Memory B cell (primary cell): ENCODE data around the gene ARID3C.
"Not testable (repeated sequence)": the region's sequence is repeated elsewhere in the genome, so short reads cannot be mapped to it uniquely, and the experiment has no call there.

Source experiments
- ATAC-seq: fragments of 150-1000 bp; cut with Tn5 transposase; 2 replicates; pipeline ENCODE4 v1.10.0; 2021; ENCODE audit warnings: low read depth, mild to moderate bottlenecking, moderate library complexity
- DNase-seq, 2 donors: peaks; one replicate each; pipeline ENCODE4 v3.0.0; 2022; ENCODE audit warnings: low spot score in 2 of 2
- H3K27ac Mint-ChIP-seq: one replicate; pipeline ENCODE4 v1.8.0; 2022; ENCODE audit warnings: mild to moderate bottlenecking, moderate library complexity, mixed read lengths
- H3K27me3 Mint-ChIP-seq: one replicate; pipeline ENCODE4 v1.8.0; 2022; ENCODE audit warnings: mixed read lengths
- H3K36me3 Mint-ChIP-seq: one replicate; pipeline ENCODE4 v1.8.0; 2022; ENCODE audit warnings: mild to moderate bottlenecking, mixed read lengths
- H3K4me1 Mint-ChIP-seq: one replicate; pipeline ENCODE4 v1.8.0; 2022; ENCODE audit warnings: mixed read lengths
- H3K4me3 Mint-ChIP-seq: one replicate; pipeline ENCODE4 v1.8.0; 2022; ENCODE audit warnings: mild to moderate bottlenecking, moderate library complexity, mixed read lengths
- H3K9me3 Mint-ChIP-seq: one replicate; pipeline ENCODE4 v1.8.0; 2022; ENCODE audit warnings: mixed read lengths

The ARID3C gene

DNA sequence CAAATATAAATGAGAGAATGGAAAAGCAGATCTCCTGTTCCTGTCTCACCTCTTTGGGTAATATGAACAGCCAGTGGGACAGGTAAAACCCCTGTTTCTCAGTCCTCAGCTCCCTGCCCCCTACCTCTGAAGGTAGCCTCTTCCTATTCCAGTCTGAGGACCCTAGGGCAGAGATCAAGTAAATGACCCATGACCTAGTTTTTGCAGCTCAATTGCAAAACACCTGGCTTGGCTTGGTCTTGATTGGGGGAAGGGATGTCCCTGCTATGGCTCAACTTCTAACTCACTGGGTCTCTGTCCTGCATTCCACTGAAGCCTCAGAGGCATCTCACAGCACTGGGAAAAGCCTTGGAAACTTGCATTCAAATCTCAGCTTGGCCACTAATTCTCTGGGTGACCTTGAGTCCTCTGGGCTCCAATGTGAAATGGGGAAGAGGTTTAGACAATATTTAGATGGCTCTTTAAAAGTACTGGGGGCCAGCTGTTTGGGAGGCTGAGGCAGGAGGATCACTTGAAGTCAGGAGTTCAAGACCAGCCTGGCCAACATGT lies 16.0 kb upstream of the ARID3C start:
- Mint-ChIP-seq H3K4me1 (peaks cover 14% of the 10 kb centered on the region), H3K4me3 (no peak overlapping the region), H3K36me3 (peaks cover 5% of the 10 kb centered on the region), H3K27ac (no peak overlapping the region), H3K9me3 (no peaks in the 10 kb centered on the region), H3K27me3 (no peaks in the 10 kb centered on the region)
- no peak for ATAC-seq
- DNase-seq, result no peak

DNA sequence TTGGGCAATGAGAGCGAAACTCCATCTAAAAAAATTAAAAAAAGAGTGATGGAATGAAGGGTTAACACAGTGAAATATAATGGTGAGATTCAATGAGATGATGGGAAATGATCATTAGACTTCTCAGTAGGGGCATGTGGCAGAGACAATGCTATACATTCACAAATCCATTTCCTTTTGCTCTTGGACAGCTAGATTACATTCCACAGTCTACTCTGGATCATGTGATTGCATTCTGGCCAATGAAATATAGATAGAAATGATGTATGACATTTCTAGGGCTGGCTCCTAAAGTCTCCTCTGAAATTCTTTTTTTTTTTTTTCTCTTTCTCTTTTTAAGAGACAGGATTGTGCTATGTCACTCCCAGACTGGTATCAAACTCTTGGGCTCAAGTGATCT lies 13.8 kb upstream of the ARID3C start:
- Mint-ChIP-seq H3K9me3 (no peaks in the 10 kb centered on the region), H3K36me3 (no peaks in the 10 kb centered on the region), H3K4me1 (peaks cover 17% of the 10 kb centered on the region), H3K27me3 (no peaks in the 10 kb centered on the region), H3K27ac (no peak overlapping the region), H3K4me3 (no peak overlapping the region)
- DNase-seq (no peak), ATAC-seq (no peak)

DNA sequence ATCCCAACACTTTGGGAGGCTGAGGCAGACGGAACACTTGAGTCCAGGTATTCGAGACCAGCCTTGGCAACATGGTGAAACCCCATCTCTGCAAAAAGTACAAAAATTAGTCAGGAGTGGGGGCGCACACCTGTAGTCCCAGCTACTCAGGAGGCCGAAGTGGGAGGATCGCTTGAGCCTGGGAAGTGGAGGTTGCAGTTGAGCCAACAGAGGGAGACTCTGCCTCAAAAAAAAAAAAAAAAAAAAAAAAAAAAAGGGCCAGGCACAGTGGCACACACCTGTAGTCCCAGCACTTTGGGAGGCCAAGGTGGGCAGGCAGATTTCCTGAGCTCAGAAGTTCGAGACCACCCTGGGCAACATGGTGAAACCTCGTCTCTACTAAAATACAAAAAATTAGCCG lies 10.5 kb upstream of the ARID3C start:
- H3K9me3 Mint-ChIP-seq, H3K27ac Mint-ChIP-seq, DNase-seq, H3K36me3 Mint-ChIP-seq, H3K4me3 Mint-ChIP-seq, H3K27me3 Mint-ChIP-seq, ATAC-seq: not testable (repeated sequence)
- peaks cover 20% of the 10 kb centered on the region for H3K4me1 Mint-ChIP-seq

DNA sequence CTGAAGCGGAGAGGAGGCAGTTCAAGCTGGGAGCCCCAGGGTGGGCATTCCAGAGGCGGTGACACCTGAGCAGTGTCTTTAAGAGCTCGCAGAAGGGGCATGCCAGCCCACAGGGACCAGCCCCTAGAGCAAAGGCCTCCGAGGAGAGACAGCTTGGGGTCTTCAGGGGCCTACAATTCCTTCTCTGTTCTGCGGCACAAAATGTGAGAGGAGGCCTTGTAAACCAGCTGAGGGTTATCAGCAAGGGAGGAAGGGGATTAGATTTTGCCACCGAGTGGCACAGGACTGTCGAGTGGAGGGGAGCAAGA lies 9.2 kb upstream of the ARID3C start:
- Mint-ChIP-seq H3K36me3 (peaks cover 2% of the 10 kb centered on the region), H3K4me1 (peaks cover 24% of the 10 kb centered on the region), H3K27ac (peak overlapping the region; percentile 84), H3K9me3 (no peaks in the 10 kb centered on the region), H3K27me3 (no peaks in the 10 kb centered on the region), H3K4me3 (peak overlapping the region; percentile 90)
- ATAC-seq (no peak), DNase-seq (no peak)

DNA sequence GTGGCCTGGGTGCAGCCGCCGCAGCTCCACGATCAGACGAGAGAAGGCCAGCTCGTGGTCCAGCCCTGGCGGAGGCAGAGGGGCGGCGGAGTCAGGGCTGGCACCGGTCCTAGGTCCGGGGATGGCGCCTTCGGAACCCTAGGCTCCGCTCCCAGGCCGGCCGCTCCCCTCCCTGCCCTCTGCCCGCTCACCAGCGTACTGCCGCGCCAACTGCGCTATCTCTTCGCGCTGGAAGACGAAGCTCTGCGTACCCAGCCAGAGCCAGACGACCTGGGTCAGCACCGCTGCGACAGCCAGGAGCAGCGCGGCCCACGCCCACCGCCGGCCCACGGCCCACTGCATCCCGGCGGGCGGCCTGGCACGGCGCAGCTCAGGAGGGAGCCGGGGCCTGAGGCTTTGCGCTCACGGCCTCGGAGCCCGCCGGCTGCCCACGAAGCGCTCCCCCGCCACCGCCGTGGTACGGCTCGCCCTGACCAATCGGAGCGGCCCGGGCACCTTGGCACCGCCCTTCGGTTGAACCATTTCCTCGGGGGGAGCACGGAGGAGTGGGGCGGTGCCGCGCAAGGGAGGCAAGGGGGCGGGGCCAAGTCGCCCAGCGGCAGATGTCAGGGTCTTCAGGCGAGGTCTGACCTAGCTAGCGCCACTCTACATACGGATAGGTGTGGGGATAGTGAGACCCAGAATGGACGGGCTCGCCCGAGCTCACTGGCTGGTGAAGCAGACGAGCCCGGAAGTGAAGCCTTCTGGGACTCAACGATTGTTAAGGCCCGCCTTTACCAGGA lies 8.7 kb upstream of the ARID3C start, which contains the start of gene SIGMAR1:
SIGMAR1 (minus strand) TSS at position 432 of the 782 bp plus-strand sequence; CDS start at position 342, 90 bp downstream.
- Mint-ChIP-seq H3K4me1 (peaks cover 24% of the 10 kb centered on the region), H3K4me3 (peak within 1 kb of the TSS; percentile 90), H3K36me3 (peaks cover 2% of the 10 kb centered on the region), H3K9me3 (no peaks in the 10 kb centered on the region), H3K27ac (peak within 1 kb of the TSS; percentile 84), H3K27me3 (no peaks in the 10 kb centered on the region)
- DNase-seq (peak; percentile 94 to 97), ATAC-seq (peak; percentile 93)

DNA sequence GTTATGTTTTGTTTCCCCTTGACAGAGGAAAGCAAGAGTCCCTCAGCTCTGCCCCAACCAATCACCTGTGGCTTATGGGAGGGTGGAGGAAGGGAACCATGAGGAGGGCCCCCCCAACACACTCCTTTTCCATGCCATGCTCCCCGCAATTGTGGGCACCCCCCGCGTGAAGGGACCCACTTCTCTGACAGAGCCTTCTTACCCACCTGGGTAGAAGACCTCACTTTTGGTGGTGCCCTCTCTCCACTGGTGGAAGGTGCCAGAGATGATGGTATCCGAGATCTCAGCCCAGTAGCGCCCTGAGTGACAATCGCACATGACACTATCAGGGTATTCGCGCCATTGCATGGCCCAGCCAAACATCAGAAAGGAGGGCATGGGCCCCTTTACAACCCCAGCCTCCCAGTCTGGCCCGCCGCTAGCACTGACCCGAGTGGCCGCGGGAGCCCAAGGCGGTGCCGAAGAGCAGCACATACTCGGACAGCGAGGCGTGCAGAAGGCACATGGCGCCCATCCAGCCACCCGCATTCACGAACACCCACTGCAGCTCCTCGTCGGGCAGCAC lies 8.0 kb upstream of the ARID3C start:
- H3K27me3 Mint-ChIP-seq, result no peaks in the 10 kb centered on the region
- H3K4me1 Mint-ChIP-seq, result peaks cover 24% of the 10 kb centered on the region
- peak overlapping the region; percentile 84 for H3K27ac Mint-ChIP-seq
- peaks cover 2% of the 10 kb centered on the region for H3K36me3 Mint-ChIP-seq
- peak overlapping the region; percentile 90 for H3K4me3 Mint-ChIP-seq
- no peaks in the 10 kb centered on the region for H3K9me3 Mint-ChIP-seq
- DNase-seq (peak in 1 of 2 donors; percentile 32), ATAC-seq (no peak)

DNA sequence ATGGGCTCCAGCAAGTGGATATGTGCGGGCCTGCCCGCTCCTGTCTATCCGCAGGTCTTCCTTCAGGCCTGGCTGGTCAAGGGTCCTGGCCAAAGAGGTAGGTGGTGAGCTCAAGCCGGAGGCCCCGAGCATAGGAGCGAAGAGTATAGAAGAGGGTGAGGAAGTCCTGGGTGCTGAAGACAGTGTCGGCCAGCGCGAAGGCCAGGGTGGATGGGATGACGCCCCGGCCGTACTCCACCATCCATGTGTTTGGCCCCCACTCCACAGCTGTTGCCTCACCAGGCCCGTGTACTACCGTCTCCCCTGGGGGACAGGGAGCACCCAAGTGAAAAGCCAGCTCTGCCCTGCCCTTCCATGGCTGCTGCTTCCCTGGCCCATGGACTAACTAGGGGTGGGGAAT lies 6.7 kb upstream of the ARID3C start:
- ATAC-seq, result no peak
- Mint-ChIP-seq H3K9me3 (no peaks in the 10 kb centered on the region), H3K4me1 (peaks cover 24% of the 10 kb centered on the region), H3K36me3 (peaks cover 2% of the 10 kb centered on the region), H3K4me3 (peak overlapping the region; percentile 57), H3K27me3 (peaks cover under 1% of the 10 kb centered on the region), H3K27ac (no peak overlapping the region)
- DNase-seq, result no peak

DNA sequence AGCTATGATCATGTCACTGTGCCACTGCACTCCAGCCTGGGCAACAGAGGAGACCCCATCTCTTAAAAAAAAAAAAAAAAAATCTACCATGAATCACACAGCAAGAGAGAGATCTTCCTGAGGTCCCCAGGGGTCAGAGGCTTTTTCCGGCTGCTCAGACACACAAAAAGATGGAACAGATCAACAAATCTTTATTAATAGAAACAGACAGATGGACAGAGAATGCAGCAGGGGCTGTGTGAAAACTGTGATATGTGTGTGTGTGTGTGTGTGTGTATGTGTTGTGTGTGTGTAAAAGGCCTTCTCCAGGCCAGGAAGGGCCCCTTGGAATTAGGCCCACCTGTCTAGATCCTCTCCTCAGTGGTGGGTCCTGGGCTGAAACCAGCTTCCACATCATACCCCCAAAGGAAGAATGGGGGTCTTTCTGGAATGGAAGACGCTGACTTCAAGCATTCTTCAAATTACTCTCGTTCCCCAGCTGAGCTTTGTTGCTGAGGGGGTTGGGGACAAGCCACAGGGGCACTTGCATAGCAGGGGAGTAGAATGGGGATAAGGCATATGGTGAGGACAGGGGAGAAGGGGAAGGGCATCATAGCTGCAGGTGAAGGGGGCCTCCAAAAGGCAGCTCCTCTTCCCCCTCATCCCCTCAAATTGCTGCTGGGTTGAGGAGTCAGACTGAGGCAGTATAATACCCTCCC lies 5.8 kb upstream of the ARID3C start:
- Mint-ChIP-seq H3K36me3 (peaks cover 2% of the 10 kb centered on the region), H3K27ac (no peak overlapping the region), H3K27me3 (peaks cover 2% of the 10 kb centered on the region), H3K4me1 (peaks cover 24% of the 10 kb centered on the region), H3K4me3 (no peak overlapping the region), H3K9me3 (no peaks in the 10 kb centered on the region)
- DNase-seq, result no peak
- ATAC-seq, result no peak

DNA sequence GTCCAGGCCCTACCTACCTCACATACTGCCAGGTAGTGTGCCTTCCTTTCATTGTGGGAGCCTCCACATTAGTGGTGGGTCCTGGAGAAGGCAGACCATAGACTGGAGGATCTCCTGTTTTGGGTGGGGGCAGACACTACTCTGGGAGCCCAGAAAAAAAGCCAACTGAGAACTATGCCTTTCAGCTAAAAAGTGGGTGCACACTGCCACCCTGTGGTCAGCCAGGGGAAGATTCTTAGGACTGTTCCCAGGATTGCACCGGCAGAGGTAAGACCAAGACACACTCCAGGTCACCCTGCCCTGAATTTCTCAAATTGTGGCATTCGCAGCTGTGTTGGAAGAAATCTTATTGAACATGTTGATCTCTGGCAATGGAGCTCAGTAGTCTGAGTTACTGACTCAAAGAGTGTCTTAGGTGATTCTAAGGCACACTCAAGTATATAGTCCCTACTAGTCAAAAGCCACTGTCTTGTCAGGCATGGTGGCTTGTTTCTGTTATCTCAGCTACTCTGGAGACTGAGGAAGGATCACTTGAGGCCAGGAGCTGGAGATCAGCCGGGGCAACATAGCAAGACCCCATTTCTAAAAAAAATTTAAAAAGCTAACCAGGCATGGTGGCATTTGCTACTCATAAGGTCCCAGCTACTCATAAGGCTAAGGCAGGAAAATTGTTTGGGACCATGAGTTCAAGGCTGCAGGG lies 5.1 kb upstream of the ARID3C start:
- peaks cover 28% of the 10 kb centered on the region for H3K4me1 Mint-ChIP-seq
- H3K9me3 Mint-ChIP-seq, result no peaks in the 10 kb centered on the region
- peaks cover 6% of the 10 kb centered on the region for H3K27me3 Mint-ChIP-seq

DNA sequence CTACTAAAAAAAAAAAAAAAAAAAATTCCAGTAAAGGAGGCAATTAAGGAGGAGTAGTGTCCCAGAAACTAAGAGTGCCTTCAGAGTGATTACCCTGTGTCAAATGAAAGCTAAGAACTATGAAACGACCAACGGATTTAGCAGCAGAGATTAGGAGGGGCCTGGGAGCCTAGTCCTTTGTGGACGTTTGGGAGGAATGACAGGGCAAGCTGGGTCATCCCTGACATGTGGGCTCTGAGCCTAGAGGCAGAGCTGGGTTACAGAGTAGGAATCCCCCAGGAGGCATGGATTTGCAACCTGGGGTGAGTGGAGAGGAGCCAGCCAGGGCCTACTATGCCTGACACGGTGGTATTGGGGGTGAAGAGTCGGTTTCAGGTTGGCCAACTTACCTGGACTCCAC lies 4.3 kb upstream of the ARID3C start:
- Mint-ChIP-seq H3K36me3 (peaks cover 5% of the 10 kb centered on the region), H3K27me3 (peaks cover 10% of the 10 kb centered on the region), H3K27ac (no peak overlapping the region), H3K4me3 (no peak overlapping the region), H3K9me3 (no peaks in the 10 kb centered on the region), H3K4me1 (peaks cover 27% of the 10 kb centered on the region)
- DNase-seq (no peak), ATAC-seq (no peak)

More for the DNA sequence above, 5.1 kb upstream of the ARID3C start:
- Mint-ChIP-seq H3K27ac (no peak overlapping the region), H3K4me3 (no peak overlapping the region), H3K36me3 (peaks cover 2% of the 10 kb centered on the region)
- peak; percentile 26 for ATAC-seq
- peak; percentile 69 to 73 for DNase-seq

DNA sequence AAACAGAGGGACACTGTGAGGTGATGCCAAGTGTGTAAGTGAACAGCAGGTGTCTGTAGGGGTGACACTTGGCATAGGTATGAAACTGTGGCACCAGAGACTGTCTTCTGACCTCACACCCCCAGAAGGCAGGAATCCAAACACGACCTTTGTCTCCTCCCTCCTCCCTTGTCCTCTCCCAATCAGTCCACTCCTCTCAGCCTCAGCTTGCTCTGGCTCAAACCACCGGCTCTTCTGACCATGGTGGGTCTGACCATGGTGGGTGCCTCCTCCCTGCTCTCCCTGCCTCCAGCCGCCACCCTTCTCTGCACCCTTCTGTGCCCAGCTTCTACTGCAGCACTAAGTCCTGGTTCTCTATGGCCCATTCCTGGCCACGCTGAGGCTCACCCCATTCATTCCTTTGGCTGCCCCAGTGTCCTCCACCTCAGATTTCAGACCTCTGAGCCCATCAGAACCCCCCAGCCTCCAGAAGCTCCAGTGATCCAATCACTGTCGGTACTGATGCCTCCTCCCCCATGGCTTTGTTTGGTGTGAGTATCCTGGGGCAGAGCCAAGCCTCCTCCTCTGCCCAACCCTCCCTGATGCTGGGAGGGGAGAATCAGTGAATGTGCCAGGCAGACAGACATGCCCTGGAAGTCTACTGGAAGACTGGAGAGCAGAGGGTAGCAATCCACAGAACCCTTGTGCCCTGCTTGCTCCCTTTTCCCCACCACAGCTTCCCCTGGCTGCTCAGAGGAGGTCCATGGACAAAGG lies 1.7 kb upstream of the ARID3C start:
- H3K9me3 Mint-ChIP-seq, result no peaks in the 10 kb centered on the region
- peaks cover 5% of the 10 kb centered on the region for H3K36me3 Mint-ChIP-seq
- DNase-seq, result no peak
- H3K27ac Mint-ChIP-seq, result no peak overlapping the region
- ATAC-seq, result no peak
- H3K27me3 Mint-ChIP-seq, result peaks cover 22% of the 10 kb centered on the region
- H3K4me3 Mint-ChIP-seq, result peak overlapping the region; percentile 24
- H3K4me1 Mint-ChIP-seq, result peaks cover 15% of the 10 kb centered on the region

DNA sequence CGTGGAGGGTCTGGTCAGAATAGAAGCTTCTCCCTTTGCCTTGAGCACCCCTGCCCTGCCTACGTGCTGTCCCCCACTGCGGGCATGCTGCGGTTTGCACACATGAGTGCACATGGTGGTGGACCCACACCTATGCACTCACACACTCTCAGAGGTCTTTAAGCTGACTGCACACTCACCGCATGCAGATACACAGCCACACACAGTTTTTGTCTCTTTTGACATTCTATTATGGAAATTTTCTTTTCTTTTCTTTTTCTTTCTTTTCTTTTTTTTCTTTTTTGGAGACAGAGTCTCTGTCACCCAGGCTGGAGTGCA lies 584 bp upstream of the ARID3C start:
- ATAC-seq, result no peak
- Mint-ChIP-seq H3K27me3 (peaks cover 25% of the 10 kb centered on the region), H3K36me3 (peaks cover 2% of the 10 kb centered on the region), H3K9me3 (no peaks in the 10 kb centered on the region), H3K4me1 (peaks cover 15% of the 10 kb centered on the region), H3K27ac (no peak overlapping the region), H3K4me3 (peak overlapping the region; percentile 88)
- no peak for DNase-seq
